ENCODE data around the gene APOB.

Gene APOB

DNA sequence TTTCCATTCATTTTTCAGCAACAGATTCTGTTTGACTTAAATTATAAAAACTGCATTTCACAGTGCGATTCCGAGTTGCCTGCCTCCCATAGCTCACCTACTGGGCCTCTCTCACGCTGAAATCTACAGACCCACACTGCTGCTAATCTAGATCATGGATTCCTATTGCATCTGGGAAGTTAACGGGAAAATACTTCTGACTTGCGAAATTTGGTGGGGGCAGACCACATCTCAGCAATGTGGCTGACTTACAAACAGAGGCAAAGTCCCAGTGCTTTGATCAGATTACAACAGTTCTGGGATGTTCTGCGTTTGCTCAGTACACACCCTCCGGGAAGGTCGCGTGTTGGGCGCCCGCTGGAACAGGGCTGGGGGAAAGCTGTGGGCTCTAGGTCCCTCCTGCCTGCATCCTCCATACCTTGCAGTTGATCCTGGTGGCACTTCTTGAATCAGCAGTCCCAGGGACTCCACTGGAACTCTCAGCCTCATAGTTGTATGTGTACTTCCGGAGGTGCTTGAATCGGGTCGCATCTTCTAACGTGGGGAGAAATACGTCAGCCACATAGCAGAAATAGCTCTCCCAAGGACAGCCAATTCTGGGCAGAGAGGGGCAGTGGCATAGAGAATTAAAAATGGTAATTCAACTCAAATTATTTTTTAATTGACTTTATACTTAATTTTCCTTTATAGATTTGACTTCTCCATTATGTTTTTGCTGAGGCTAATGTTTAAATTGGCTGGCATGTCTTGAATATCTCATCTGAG, 1.7 kb downstream of the APOB start:
- in situ Hi-C loops (cut with MboI; ENCODE audit: low sequenced_read_pairs), result loop anchor here (25.0 kb wide), 1 partner anchor 270 kb away; no protein-coding TSS in a partner anchor

DNA sequence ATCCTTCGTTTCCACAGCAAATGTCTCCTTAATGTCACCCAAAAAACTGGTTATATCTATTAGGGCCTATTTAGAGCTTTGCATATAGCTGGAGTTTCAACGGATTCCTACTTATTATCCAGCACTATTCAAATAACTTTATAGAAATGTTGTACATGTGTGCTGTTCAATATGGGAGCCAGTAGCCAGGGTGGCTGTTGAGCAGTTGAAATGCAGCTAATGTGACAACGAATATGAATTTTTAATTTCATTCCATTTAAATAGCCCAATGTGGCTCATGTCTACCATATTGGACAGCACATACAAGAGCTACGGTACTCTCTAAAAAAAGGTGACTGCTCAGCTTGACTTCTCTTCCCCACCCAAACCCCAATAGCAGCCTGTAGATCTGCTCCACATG, 2.4 kb downstream of the APOB start:
- in situ Hi-C loops (cut with MboI; ENCODE audit: low sequenced_read_pairs), result loop anchor here (25.0 kb wide), 1 partner anchor 271 kb away; no protein-coding TSS in a partner anchor
- no peak overlapping the region for H3K4me3 ChIP-seq

More for the DNA sequence above, 1.7 kb downstream of the APOB start:
- H3K9me3 ChIP-seq, result no peaks in the 10 kb centered on the region
- H3K36me3 ChIP-seq (replicated peaks), result no peaks in the 10 kb centered on the region
- H3K4me3 ChIP-seq, result no peak overlapping the region
- DNase-seq (ENCODE audit: low spot score in 2 of 2), result no peak
- no peaks in the 10 kb centered on the region for H3K4me1 ChIP-seq
- H3K27me3 ChIP-seq (ENCODE audit: low read depth), result no peaks in the 10 kb centered on the region

DNA sequence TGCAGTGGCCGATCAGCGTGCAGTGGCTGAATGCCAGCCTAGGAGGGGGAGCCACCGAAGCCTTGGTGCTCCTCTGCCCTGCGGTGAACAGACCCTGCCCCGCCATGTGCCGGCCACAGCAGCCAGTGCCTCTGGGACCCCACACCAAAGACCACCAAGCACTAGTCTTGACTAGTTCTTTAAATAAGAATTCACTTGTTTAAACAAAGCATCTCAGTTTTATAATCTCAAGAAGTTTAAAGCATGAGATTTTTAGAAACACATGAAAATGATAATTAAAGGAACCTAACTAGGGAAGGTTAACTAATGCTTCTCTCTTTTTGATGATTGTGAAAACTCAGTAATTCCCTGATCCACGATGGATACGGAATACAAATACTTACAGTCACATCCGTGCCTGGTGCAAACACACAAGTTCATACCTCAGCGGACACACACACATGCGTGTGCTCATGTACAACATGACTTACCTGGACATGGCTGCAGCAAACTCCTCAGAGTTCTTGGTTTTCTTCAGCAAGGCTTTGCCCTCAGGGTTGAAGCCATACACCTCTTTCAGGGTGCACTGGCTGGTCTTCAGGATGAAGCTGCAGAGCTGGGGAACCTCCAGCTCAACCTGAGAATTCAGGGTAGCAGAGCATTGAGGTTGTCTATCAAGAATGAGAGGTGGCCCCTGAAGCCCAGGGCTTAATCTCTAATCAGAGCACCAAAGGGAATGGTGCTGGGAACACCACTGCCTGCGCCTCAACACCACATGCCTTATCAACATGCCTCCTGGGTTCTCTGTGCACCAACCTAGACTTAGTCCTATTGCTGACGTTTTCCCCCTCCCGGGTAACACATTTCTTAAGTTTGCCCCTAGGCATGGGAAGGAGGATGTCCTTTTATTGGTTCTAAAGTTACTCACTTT, 3.1 kb downstream of the APOB start:
- Histone ChIP-seq H3K4me3 (no peak overlapping the region), H3K27me3 (ENCODE audit: low read depth) (no peaks in the 10 kb centered on the region), H3K36me3 (replicated peaks) (no peaks in the 10 kb centered on the region), H3K4me1 (no peaks in the 10 kb centered on the region), H3K9me3 (no peaks in the 10 kb centered on the region)
- in situ Hi-C loops (cut with MboI; ENCODE audit: low sequenced_read_pairs), result loop anchor here (25.0 kb wide), 1 partner anchor 272 kb away; no protein-coding TSS in a partner anchor
- DNase-seq (ENCODE audit: low spot score in 2 of 2), result no peak

More for the DNA sequence above, 2.4 kb downstream of the APOB start:
- no peaks in the 10 kb centered on the region for H3K9me3 ChIP-seq
- DNase-seq (ENCODE audit: low spot score in 2 of 2), result no peak
- H3K4me1 ChIP-seq, result no peaks in the 10 kb centered on the region
- H3K36me3 ChIP-seq (replicated peaks), result no peaks in the 10 kb centered on the region
- H3K27me3 ChIP-seq (ENCODE audit: low read depth), result no peaks in the 10 kb centered on the region

DNA sequence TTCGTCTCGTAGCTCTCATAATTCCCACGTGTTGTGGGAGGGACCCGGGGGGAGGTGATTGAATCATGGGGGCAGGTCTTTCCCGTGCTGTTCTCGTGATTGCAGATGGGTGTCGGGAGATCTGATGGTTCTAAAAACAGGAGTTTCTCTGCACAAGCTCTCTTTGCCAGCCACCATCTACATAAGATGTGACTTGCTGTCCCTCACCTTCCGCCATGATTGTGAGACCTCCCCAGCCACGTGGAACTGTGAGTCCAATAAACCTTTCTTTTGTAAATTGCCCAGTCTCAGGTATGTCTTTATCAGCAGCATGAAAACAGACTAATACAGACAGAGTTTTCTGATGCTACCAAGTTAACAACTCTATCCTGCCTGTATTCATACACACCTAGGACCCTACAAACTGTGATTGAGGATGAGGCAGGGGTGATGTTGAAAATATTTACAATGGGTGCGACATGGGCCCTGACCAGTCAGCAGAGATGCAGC, 3.9 kb downstream of the APOB start:
- in situ Hi-C loops (cut with MboI; ENCODE audit: low sequenced_read_pairs), result loop anchor here (25.0 kb wide), 1 partner anchor 272 kb away; no protein-coding TSS in a partner anchor
- Histone ChIP-seq H3K9me3 (no peaks in the 10 kb centered on the region), H3K36me3 (replicated peaks) (no peaks in the 10 kb centered on the region), H3K4me3 (no peak overlapping the region), H3K4me1 (no peaks in the 10 kb centered on the region), H3K27me3 (ENCODE audit: low read depth) (no peaks in the 10 kb centered on the region)
- no peak for DNase-seq (ENCODE audit: low spot score in 2 of 2)

DNA sequence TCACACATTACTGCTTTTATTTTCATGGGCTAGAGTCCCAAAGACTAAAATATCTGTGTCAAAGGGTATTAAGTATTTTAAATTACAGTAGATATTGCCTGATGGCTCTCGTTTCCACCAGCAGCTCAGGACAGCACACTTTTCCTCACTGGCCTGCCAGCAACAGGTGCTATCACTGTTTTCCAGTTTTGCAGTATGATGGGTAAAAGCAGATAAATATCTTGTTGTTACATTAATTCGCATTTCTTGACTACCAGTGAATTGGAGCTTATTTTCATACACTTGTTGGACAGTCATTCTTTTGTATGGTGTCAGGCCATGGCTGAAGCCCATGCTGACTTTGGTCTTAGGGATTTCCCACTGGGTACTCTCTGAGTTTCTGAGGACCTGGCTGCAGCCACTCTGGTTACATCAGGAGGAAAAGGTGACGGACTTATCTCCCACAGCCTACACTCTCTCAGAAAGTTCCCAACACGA, 4.8 kb downstream of the APOB start:
- in situ Hi-C loops (cut with MboI; ENCODE audit: low sequenced_read_pairs), result loop anchor here (25.0 kb wide), 1 partner anchor 273 kb away; no protein-coding TSS in a partner anchor
- DNase-seq (ENCODE audit: low spot score in 2 of 2), result no peak
- no peaks in the 10 kb centered on the region for H3K27me3 ChIP-seq (ENCODE audit: low read depth)
- H3K36me3 ChIP-seq (replicated peaks), result no peaks in the 10 kb centered on the region
- H3K4me3 ChIP-seq, result no peak overlapping the region
- no peaks in the 10 kb centered on the region for H3K9me3 ChIP-seq
- no peaks in the 10 kb centered on the region for H3K4me1 ChIP-seq

DNA sequence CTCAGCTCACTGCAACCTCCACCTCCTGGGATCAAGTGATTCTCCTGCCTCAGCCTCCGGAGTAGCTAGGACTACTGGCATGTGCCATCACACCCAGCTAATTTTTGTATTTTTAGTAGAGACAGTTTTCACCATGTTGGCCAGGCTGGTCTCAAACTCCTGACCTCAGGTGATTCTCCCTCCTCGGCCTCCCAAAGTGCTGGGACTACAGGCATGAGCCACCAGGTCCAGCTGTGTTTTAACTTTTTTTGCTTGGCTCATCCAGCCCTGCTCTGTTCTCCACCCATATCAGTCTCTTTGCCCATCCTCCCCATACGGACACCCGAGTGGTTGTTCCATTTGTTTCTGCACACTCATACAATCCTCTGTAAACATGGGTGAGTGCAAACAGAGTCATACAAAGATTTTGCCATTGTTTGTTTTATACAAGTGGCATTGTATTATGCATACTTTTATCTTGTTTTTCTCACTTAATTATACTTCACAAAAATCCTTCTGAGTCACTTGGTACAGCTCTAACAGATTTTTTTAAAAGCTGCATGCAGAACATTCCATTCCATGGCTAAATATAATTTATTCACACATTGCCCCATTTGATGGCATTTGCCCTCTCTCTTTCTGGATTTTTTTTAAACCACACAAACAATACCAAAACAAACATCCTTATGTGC, 5.3 kb downstream of the APOB start:
- H3K9me3 ChIP-seq, result no peaks in the 10 kb centered on the region
- no peaks in the 10 kb centered on the region for H3K36me3 ChIP-seq (replicated peaks)
- no peak for DNase-seq (ENCODE audit: low spot score in 2 of 2)
- no peak overlapping the region for H3K4me3 ChIP-seq
- H3K4me1 ChIP-seq, result no peaks in the 10 kb centered on the region
- in situ Hi-C loops (cut with MboI; ENCODE audit: low sequenced_read_pairs), result loop anchor here (25.0 kb wide), 1 partner anchor 274 kb away; no protein-coding TSS in a partner anchor
- no peaks in the 10 kb centered on the region for H3K27me3 ChIP-seq (ENCODE audit: low read depth)

DNA sequence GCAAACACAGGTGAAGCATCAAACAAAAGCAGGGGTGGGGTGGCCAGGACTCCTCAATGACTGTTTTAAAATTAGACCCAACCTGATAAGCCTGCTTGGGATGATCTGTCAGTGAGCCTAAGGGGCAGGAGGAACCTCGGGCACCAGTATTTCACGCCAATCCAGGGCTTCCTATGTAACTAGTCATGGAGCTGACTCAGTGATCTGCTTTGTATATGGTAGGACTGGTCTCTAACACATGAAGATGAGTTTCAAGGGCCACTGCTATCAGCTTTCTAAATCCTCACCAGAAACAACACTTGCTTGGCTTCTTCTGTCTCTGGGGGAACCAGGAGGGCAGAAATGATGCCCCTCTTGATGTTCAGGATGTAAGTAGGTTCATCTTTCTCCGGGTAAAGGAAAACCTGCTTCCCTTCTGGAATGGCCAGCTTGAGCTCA, 6.2 kb downstream of the APOB start:
- Histone ChIP-seq H3K27me3 (ENCODE audit: low read depth) (no peaks in the 10 kb centered on the region), H3K4me3 (no peak overlapping the region), H3K4me1 (no peaks in the 10 kb centered on the region), H3K9me3 (no peaks in the 10 kb centered on the region), H3K36me3 (replicated peaks) (no peaks in the 10 kb centered on the region)
- in situ Hi-C loops (cut with MboI; ENCODE audit: low sequenced_read_pairs), result loop anchor here (25.0 kb wide), 1 partner anchor 275 kb away; no protein-coding TSS in a partner anchor
- DNase-seq (ENCODE audit: low spot score in 2 of 2), result no peak

DNA sequence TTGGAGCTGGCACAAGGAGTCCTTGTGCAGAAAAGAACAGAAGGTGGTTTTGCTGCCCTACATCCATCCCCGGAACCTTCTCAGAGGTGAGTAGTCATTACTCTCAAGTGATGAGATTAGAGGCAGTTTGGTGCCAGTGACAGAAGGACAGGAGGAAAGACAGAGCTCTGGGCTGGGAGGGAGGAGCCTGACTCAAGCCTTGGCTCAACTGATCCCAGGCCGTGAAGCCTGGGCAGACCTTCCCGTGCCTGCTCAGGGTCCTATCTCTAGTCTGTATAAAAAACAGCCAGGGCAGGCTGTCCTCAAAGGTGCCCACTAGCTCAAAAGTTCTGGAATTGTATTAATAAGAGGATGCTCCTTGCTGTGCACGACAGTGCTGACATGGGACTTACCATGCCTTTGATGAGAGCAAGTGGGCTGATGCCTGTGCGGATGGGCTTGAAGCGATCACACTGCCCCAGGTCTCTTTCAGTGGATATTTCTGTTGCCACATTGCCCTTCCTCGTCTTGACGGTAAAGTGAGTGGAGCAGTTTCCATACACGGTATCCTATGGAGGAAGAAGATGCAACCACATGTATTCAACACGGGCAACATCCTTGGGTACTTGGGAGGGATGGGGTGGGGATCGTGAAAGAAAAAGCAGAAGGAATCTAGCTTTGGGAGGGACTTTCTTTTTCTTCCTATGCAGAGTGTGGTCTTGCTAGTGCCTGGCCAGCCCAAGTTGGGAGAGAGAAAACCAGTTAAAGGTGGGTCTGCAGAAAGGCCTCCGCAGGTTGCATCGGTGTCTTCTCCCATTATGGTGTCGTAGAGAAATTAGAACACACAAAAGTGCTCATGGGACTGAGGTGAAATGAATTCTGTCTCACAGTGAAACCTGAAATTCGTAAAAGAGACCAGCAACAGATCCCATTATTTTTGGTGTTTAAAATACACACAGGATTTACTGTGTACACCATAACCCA, 6.9 kb downstream of the APOB start:
- no peak for DNase-seq (ENCODE audit: low spot score in 2 of 2)
- Histone ChIP-seq H3K4me1 (no peaks in the 10 kb centered on the region), H3K36me3 (replicated peaks) (no peaks in the 10 kb centered on the region), H3K4me3 (no peak overlapping the region), H3K9me3 (no peaks in the 10 kb centered on the region), H3K27me3 (ENCODE audit: low read depth) (no peaks in the 10 kb centered on the region)
- in situ Hi-C loops (cut with MboI; ENCODE audit: low sequenced_read_pairs), result loop anchor here (25.0 kb wide), 1 partner anchor 275 kb away; no protein-coding TSS in a partner anchor

DNA sequence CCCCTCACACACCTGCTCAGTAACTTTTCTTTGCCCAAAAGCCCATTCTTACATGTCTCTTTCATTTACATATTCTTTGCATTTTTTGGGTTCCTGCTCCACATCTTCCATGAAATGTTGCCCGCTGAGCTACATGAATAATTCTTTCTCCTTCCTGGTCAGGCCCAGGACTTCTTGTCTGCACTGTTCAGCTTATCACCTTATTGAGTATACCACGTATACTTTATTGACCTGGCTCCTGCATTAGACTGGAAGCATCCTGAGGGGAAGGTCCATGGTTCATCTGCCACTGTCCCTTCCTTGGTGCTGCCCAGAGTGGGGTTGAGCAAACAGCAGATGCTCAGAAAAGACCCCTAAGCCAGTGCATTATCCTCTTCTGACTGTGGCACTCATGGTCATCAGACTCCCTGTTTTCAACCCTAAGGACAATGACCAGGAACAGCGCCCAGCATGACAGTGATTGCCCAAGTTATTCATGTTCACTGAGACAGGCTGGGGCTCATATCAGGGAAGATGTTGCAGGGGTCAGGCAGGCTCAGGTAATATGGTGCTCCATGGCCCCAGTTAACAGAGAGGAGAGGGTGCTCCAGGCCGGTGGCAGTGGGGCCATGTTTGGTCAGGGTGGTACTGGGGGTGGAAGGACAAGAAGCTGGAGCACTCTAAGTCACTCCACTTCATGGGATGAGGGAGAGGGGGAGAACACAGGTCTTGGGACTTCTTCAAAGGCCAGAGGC, 7.7 kb downstream of the APOB start:
- H3K36me3 ChIP-seq (replicated peaks), result no peaks in the 10 kb centered on the region
- in situ Hi-C loops (cut with MboI; ENCODE audit: low sequenced_read_pairs), result loop anchor here (25.0 kb wide), 1 partner anchor 276 kb away; no protein-coding TSS in a partner anchor
- no peaks in the 10 kb centered on the region for H3K9me3 ChIP-seq
- DNase-seq (ENCODE audit: low spot score in 2 of 2), result no peak
- no peaks in the 10 kb centered on the region for H3K4me1 ChIP-seq
- no peak overlapping the region for H3K4me3 ChIP-seq
- no peaks in the 10 kb centered on the region for H3K27me3 ChIP-seq (ENCODE audit: low read depth)

DNA sequence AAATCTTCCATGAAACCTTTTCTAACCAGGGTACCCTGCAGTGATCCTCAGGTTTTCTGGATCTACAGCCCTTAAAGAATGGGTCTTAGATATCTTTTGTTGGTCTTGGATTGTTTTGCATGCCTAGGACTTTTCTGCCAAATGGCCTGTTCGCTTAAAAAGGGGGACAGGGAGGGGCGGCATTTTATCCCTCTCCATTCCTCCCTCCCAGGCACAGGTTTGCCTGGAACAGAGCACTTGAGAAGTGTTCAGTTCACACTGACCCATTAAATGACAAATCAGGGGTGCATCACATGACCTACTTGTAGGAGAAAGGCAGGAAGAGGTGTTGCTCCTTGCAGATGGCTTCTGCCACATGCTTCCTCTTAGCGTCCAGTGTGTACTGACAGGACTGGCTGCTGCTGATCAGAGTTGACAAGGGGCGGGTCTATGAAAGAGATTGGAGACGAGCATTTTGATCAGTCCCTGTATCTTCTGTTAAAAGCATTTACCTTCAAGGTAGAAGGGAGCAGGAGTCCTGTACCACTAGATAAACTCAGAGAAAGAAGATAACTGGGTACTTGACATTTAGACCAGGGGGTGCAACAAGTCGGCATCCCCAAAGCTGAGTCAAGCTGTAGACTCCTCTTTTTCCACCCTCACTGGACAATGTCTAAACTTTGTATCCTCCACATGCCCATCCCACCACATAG, 8.4 kb downstream of the APOB start:
- Histone ChIP-seq H3K4me1 (peaks cover 3% of the 10 kb centered on the region; the same call in 1 of the 2 replicates), H3K4me3 (no peak overlapping the region), H3K9me3 (no peaks in the 10 kb centered on the region), H3K27me3 (ENCODE audit: low read depth) (no peaks in the 10 kb centered on the region), H3K36me3 (replicated peaks) (no peaks in the 10 kb centered on the region)
- DNase-seq (ENCODE audit: low spot score in 2 of 2), result no peak
- in situ Hi-C loops (cut with MboI; ENCODE audit: low sequenced_read_pairs), result loop anchor here (25.0 kb wide), 1 partner anchor 277 kb away; no protein-coding TSS in a partner anchor

DNA sequence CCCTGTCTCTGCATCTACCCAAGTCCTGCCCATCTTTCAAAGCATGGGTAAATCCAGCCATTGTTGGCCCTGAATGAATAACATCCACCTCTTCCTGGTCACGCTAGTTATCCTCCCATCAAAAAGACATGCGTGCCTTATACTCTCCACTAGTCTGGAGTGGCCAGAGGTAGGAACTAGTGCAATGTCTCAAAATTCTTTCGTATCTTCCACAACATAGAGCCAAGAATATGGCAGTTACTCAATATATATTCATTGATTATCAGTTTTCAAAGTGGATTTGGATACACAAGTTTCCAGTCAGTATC, 8.9 kb downstream of the APOB start:
- in situ Hi-C loops (cut with MboI; ENCODE audit: low sequenced_read_pairs), result loop anchor here (25.0 kb wide), 1 partner anchor 277 kb away; no protein-coding TSS in a partner anchor

More for the DNA sequence above, 8.9 kb downstream of the APOB start:
- H3K36me3 ChIP-seq (replicated peaks), result no peaks in the 10 kb centered on the region
- no peaks in the 10 kb centered on the region for H3K27me3 ChIP-seq (ENCODE audit: low read depth)
- DNase-seq (ENCODE audit: low spot score in 2 of 2), result no peak
- no peaks in the 10 kb centered on the region for H3K9me3 ChIP-seq
- peaks cover 3% of the 10 kb centered on the region; the same call in 1 of the 2 replicates for H3K4me1 ChIP-seq
- no peak overlapping the region for H3K4me3 ChIP-seq
